PC-3 (cell line): ENCODE results near the gene TMEM221. TPM values are rescaled to one million over a fixed set of nuclear protein-coding genes. Genes with fewer than 3 reads are reported as not detected.

Experiments
- ATAC-seq: fragments of 200-7000 bp; cut with Tn5 transposase; 2 replicates; pipeline ENCODE4 v1.9.1; 2020; ENCODE audit warnings: mild to moderate bottlenecking, moderate library complexity
- BruUV-seq: library from RNA; stranded (reverse); fragments of 400-500 nt; replicated peaks from 2 replicates; lab custom pipeline; 2021; lab: Mats Ljungman, UMichigan
- CTCF ChIA-PET: fragments of 300-600 bp; sonication (Branson Sonifier 250); formaldehyde crosslinking; loops from one replicate; lab custom pipeline; 2022; ENCODE audit warnings: antibody characterized with exemption; lab: Charles Lee
- POLR2A ChIA-PET: fragments of 300-600 bp; sonication (Branson Sonifier 250); formaldehyde crosslinking; loops from one replicate; lab custom pipeline; 2022; ENCODE audit warnings: antibody characterized with exemption; ENCODE audit not compliant: unreplicated experiment; lab: Charles Lee
- DNase-seq: peaks from one replicate; pipeline ENCODE4 v3.0.0-alpha.2; 2015
- H2AFZ ChIP-seq: fragments of 300-600 bp; sonication (generic); 2 replicates; pipeline ENCODE4 v1.6.0; 2016; ENCODE audit warnings: antibody characterized with exemption, low read length
- H3F3A ChIP-seq: fragments of 300-600 bp; sonication (generic); one replicate; pipeline ENCODE4 v1.6.0; 2017; ENCODE audit warnings: antibody characterized with exemption, low read length, control low read depth, mild to moderate bottlenecking; ENCODE audit not compliant: unreplicated experiment
- H3K27ac ChIP-seq: fragments of 300-600 bp; sonication (generic); 2 replicates; pipeline ENCODE4 v1.5.1; 2016; ENCODE audit warnings: mild to moderate bottlenecking, low read length
- H3K27me3 ChIP-seq: fragments of 300-600 bp; sonication (generic); 2 replicates; pipeline ENCODE4 v1.6.1; 2016; ENCODE audit warnings: low read length, mixed read lengths
- H3K36me3 ChIP-seq: fragments of 300-600 bp; sonication (generic); 2 replicates; pipeline ENCODE4 v1.6.1; 2016; ENCODE audit warnings: low read depth, mixed run types, low read length, mixed read lengths
- H3K4me1 ChIP-seq: fragments of 300-600 bp; sonication (generic); 2 replicates; pipeline ENCODE4 v1.5.1; 2016; ENCODE audit warnings: low read length; ENCODE audit not compliant: insufficient read depth
- H3K4me2 ChIP-seq: fragments of 300-600 bp; sonication (generic); 2 replicates; pipeline ENCODE4 v1.6.0; 2016; ENCODE audit warnings: low read length
- H3K4me3 ChIP-seq: fragments of 300-600 bp; sonication (generic); 2 replicates; pipeline ENCODE4 v1.5.1; 2016; ENCODE audit warnings: mild to moderate bottlenecking, low read length, mixed read lengths
- H3K79me2 ChIP-seq: fragments of 300-600 bp; sonication (generic); 2 replicates; pipeline ENCODE4 v1.6.1; 2017; ENCODE audit warnings: low read length, mixed read lengths
- H3K9ac ChIP-seq: fragments of 300-600 bp; sonication (generic); 2 replicates; pipeline ENCODE4 v1.6.0; 2016; ENCODE audit warnings: mild to moderate bottlenecking, low read length
- H3K9me2 ChIP-seq: fragments of 300-600 bp; sonication (generic); replicated peaks from 2 replicates; pipeline ENCODE4 v1.6.1; 2016; ENCODE audit warnings: mixed run types, low read length, mixed read lengths
- H3K9me3 ChIP-seq: fragments of 300-600 bp; sonication (generic); 2 replicates; pipeline ENCODE4 v1.6.1; 2016; ENCODE audit warnings: low read length, mixed read lengths
- H4K20me1 ChIP-seq: fragments of 300-600 bp; sonication (generic); 2 replicates; pipeline ENCODE4 v1.6.1; 2016; ENCODE audit warnings: low read length, mixed read lengths
- EZH2 ChIP-seq: fragments of 300-600 bp; sonication (generic); IDR thresholded peaks from one replicate; pipeline ENCODE4 v1.6.1; 2017; ENCODE audit warnings: antibody characterized with exemption, mild to moderate bottlenecking, low read length; ENCODE audit not compliant: unreplicated experiment
- intact Hi-C: fragments of 100-400 bp; cut with micrococcal nuclease; formaldehyde crosslinking; loops from 2 replicates; pipeline ENCODE4 v1.9.0; 2023
- total RNA-seq: library from RNA; depleted of rRNA; stranded (reverse); fragments of >200 nt; gene quantifications from 2 replicates; pipeline ENCODE4 v1.2.3, GENCODE V29; 2014; rRNA removed
- TF ChIP-seq, protein P1 (sequence below): fragments of 300-600 bp; sonication (generic); conservative IDR thresholded peaks from 2 replicates; pipeline ENCODE4 v1.5.1; 2017; ENCODE audit warnings: antibody characterized with exemption, low read depth, mild to moderate bottlenecking, low read length

TMEM221 gene
- total RNA-seq, 1 experiment from 2014 or later: 3.0 TPM

- Histone ChIP-seq H3K9me2 (no peaks in the 10 kb centered on the region), H3K27me3 (no peaks in the 10 kb centered on the region), H3K4me3 (no peak overlapping the region), H3K4me1 (no peaks in the 10 kb centered on the region), H3K79me2 (no peaks in the 10 kb centered on the region), H3K9me3 (no peaks in the 10 kb centered on the region), H3K27ac (no peak overlapping the region), H3K4me2 (no peak overlapping the region), H3K36me3 (no peaks in the 10 kb centered on the region), H2AFZ (peak overlapping the region; percentile 17; the same call in 1 of the 2 replicates), H3K9ac (no peak overlapping the region), H3F3A (no peaks in the 10 kb centered on the region), H4K20me1 (no peaks in the 10 kb centered on the region)
- TF ChIP-seq EZH2: no peak
- TF ChIP-seq, protein P1, sequence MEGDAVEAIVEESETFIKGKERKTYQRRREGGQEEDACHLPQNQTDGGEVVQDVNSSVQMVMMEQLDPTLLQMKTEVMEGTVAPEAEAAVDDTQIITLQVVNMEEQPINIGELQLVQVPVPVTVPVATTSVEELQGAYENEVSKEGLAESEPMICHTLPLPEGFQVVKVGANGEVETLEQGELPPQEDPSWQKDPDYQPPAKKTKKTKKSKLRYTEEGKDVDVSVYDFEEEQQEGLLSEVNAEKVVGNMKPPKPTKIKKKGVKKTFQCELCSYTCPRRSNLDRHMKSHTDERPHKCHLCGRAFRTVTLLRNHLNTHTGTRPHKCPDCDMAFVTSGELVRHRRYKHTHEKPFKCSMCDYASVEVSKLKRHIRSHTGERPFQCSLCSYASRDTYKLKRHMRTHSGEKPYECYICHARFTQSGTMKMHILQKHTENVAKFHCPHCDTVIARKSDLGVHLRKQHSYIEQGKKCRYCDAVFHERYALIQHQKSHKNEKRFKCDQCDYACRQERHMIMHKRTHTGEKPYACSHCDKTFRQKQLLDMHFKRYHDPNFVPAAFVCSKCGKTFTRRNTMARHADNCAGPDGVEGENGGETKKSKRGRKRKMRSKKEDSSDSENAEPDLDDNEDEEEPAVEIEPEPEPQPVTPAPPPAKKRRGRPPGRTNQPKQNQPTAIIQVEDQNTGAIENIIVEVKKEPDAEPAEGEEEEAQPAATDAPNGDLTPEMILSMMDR: peak; percentile 93
- POLR2A ChIA-PET: no interaction called here
- CTCF ChIA-PET: interaction anchor here (0.6 to 1.0 kb wide), 3 partner anchors 39 to 81 kb away, joined by 3 to 9 read pairs (median 4); partner anchors contain the start of gene MRPL34
- ATAC-seq (peak; percentile 49), DNase-seq (peak; percentile 62)
- BruUV-seq: no TSS peak
- intact Hi-C loops: loop anchor here (1.0 to 10.0 kb wide), 2 partner anchors 40 to 91 kb away; no protein-coding TSS in a partner anchor
Observed at GRCh38 chr19:17385878-17386611, 62.4 kb downstream of the TMEM221 start.

Other genes starting within 250 kb of the TMEM221 start
- 32.5 and 41.5 TPM in 2 replicates for gene USE1, start 233.3 kb downstream of the TMEM221 start, total RNA-seq
- gene OCEL1, start 222.4 kb downstream of the TMEM221 start, total RNA-seq: 5.6 and 9.4 TPM in 2 replicates
- gene NR2F6, start 202.7 kb downstream of the TMEM221 start, total RNA-seq: 134 and 159 TPM in 2 replicates
- gene USHBP1, start 183.9 kb downstream of the TMEM221 start, total RNA-seq: not detected in 2 replicates
- 196 and 214 TPM in 2 replicates for gene BABAM1, start 181.2 kb downstream of the TMEM221 start, total RNA-seq
- 2.2 and 3.1 TPM in 2 replicates for gene ANKLE1, start 166.8 kb downstream of the TMEM221 start, total RNA-seq
- gene ABHD8, start 145.2 kb downstream of the TMEM221 start, total RNA-seq: 42.4 and 53.8 TPM in 2 replicates
- gene MRPL34, start 142.8 kb downstream of the TMEM221 start, total RNA-seq: 191 and 206 TPM in 2 replicates
- gene DDA1, start 139.1 kb downstream of the TMEM221 start, total RNA-seq: 85.0 and 87.9 TPM in 2 replicates
- 12.1 and 15.4 TPM in 2 replicates for gene ANO8, start 113.8 kb downstream of the TMEM221 start, total RNA-seq
- 86.0 and 109 TPM in 2 replicates for gene GTPBP3, start 111.1 kb downstream of the TMEM221 start, total RNA-seq
- not detected in 2 replicates for gene PLVAP, start 71.3 kb downstream of the TMEM221 start, total RNA-seq
- not detected in 2 replicates for gene CCDC194, start 54.5 kb downstream of the TMEM221 start, total RNA-seq
- 0.84 and 1.3 TPM in 2 replicates for gene BST2, start 43.0 kb downstream of the TMEM221 start, total RNA-seq
- 82.5 and 103 TPM in 2 replicates for gene MVB12A, start 28.6 kb downstream of the TMEM221 start, total RNA-seq
- not detected in 2 replicates for gene NXNL1, start 12.3 kb upstream of the TMEM221 start, total RNA-seq
- gene SLC27A1, start 21.9 kb upstream of the TMEM221 start, total RNA-seq: 8.9 and 9.7 TPM in 2 replicates
- 130 and 146 TPM in 2 replicates for gene PGLS, start 63.0 kb upstream of the TMEM221 start, total RNA-seq
- gene COLGALT1, start 107.0 kb upstream of the TMEM221 start, total RNA-seq: 80.7 and 98.8 TPM in 2 replicates
- gene UNC13A, start 239.7 kb upstream of the TMEM221 start, total RNA-seq: not detected in 2 replicates